ENCODE results near the gene MMP23B.
A peak's percentile ranks its signal among the peaks of the same experiment; 100 is the strongest.

The MMP23B gene

DNA sequence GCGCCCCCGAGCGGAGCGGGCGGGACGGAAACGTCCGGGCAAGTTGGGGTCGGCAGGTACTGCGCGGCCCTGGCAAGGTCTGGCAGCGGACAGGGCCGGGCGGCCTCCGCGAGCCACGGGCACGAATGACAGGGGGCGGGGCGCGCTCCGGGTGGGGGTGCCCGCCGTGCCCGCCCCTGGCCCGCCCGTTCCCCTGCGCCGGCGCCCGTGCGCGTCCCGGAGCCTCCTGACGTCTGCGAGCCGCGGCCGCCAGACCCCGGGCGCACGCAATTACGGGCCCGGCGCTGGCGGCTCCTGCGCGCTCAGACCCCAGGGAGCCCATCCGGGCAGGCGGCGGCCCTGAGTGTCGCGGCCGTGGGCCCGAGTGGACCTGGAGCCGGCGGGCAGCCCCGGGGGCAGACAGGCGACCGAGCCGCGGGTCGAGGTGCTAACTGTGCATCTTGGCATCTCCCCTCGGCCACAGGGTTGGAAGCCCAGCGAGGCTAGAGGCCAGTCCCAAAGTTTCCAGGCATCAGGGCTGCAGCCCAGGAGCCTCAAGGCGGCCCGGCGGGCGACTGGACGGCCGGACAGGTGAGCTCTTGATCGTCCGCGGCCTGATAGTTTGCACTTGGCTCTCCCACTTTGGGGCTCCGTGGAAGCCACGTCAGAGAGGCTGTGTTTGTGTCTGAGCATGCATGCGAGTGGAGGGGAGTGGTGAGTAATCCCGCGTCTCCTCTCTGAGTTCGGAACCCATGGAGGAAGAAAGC is 15.8 kb upstream of the MMP23B start:
- Histone ChIP-seq H3K36me3 (ENCODE audit: insufficient read depth, low read length) (peaks cover 9% of the 10 kb centered on the region), H3K4me3 (ENCODE audit: low read depth in 1 of 2, low read length in 2 of 2) (peak overlapping the region; percentile 46 to 91), H3K4me1 (ENCODE audit: insufficient read depth, low read length) (peaks cover 27% of the 10 kb centered on the region), H3K9me3 (ENCODE audit: low read length) (no peaks in the 10 kb centered on the region), H3K27ac (ENCODE audit: low read depth, low read length) (peak overlapping the region; percentile 63), H3K27me3 (ENCODE audit: control insufficient read depth in 1 of 2, insufficient read depth in 2 of 2, low read length in 2 of 2) (no peaks in the 10 kb centered on the region), H3K9ac (ENCODE audit: low read length) (peak overlapping the region; percentile 5)

DNA sequence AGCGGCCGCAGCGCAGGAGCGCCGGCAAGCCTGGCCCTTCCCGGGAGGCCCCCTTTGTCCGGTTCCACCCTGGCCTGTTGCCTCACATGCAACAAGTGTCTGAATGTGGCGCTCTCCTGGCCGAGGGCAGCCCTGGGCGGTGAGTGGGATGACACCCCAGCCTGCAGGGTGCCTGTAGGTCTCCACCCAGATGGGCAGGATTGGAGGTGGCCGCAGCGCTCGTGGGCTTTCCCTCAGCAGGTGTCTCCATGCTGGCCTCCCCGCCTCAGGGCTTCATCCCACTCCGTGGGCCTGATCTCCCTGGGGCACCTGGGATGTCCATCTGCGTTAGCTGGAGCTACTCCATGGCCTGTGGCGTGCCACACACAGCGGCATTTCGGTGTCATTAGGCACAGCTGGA is 15.1 kb upstream of the MMP23B start:
- H3K9me3 ChIP-seq (ENCODE audit: low read length), result no peaks in the 10 kb centered on the region
- H3K4me1 ChIP-seq (ENCODE audit: insufficient read depth, low read length), result peaks cover 27% of the 10 kb centered on the region
- no peaks in the 10 kb centered on the region for H3K27me3 ChIP-seq (ENCODE audit: control insufficient read depth in 1 of 2, insufficient read depth in 2 of 2, low read length in 2 of 2)
- no peak overlapping the region for H3K27ac ChIP-seq (ENCODE audit: low read depth, low read length)
- peak overlapping the region; percentile 46 to 91 for H3K4me3 ChIP-seq (ENCODE audit: low read depth in 1 of 2, low read length in 2 of 2)
- peaks cover 9% of the 10 kb centered on the region for H3K36me3 ChIP-seq (ENCODE audit: insufficient read depth, low read length)
- peak overlapping the region; percentile 5 for H3K9ac ChIP-seq (ENCODE audit: low read length)

DNA sequence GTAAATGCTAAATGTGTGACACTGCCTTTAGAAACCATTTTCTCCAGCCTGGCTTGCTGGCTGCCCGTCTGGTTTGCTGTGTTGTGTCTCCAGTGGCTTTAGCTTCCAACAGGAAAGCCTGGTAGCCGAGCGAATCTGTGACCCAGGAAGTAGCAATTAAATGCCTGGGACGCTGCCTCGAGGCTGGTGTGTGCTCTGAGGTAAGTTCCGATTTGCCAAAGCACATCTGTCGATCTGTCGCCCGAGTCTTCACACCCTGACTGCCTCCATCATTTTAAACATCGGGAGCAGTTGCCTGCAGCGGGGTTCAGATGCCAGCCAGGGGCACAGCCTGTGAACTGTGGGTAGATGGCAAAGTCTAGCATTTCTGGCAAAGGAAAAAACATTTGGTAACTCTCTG is 14.5 kb upstream of the MMP23B start:
- Histone ChIP-seq H3K4me1 (ENCODE audit: insufficient read depth, low read length) (peaks cover 27% of the 10 kb centered on the region), H3K9ac (ENCODE audit: low read length) (no peak overlapping the region), H3K9me3 (ENCODE audit: low read length) (no peaks in the 10 kb centered on the region), H3K27ac (ENCODE audit: low read depth, low read length) (no peak overlapping the region), H3K27me3 (ENCODE audit: control insufficient read depth in 1 of 2, insufficient read depth in 2 of 2, low read length in 2 of 2) (no peaks in the 10 kb centered on the region), H3K36me3 (ENCODE audit: insufficient read depth, low read length) (peaks cover 9% of the 10 kb centered on the region), H3K4me3 (ENCODE audit: low read depth in 1 of 2, low read length in 2 of 2) (no peak overlapping the region)

DNA sequence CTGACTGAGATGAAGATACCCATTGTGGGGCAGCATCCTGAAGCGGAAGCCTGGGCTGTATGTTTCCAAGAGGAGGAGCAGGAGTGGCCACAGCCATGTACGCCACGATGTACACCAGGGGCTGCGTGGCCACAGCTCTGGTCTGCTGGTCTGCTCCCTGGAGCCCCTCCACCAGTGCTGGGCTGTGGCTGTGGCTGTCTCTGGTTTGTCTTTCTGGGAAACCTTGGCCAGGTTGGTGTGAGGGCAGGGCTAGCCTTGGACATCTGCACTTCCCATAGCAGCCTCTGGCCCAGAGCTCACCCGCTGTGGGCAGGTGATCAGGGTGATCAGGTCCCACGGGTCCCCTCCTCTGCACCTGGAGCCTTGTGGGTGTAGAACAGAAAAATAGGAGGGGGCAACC is 14.0 kb upstream of the MMP23B start:
- Histone ChIP-seq H3K4me3 (ENCODE audit: low read depth in 1 of 2, low read length in 2 of 2) (no peak overlapping the region), H3K4me1 (ENCODE audit: insufficient read depth, low read length) (peaks cover 27% of the 10 kb centered on the region), H3K27ac (ENCODE audit: low read depth, low read length) (no peak overlapping the region), H3K36me3 (ENCODE audit: insufficient read depth, low read length) (peaks cover 9% of the 10 kb centered on the region), H3K9me3 (ENCODE audit: low read length) (no peaks in the 10 kb centered on the region), H3K9ac (ENCODE audit: low read length) (no peak overlapping the region), H3K27me3 (ENCODE audit: control insufficient read depth in 1 of 2, insufficient read depth in 2 of 2, low read length in 2 of 2) (no peaks in the 10 kb centered on the region)

DNA sequence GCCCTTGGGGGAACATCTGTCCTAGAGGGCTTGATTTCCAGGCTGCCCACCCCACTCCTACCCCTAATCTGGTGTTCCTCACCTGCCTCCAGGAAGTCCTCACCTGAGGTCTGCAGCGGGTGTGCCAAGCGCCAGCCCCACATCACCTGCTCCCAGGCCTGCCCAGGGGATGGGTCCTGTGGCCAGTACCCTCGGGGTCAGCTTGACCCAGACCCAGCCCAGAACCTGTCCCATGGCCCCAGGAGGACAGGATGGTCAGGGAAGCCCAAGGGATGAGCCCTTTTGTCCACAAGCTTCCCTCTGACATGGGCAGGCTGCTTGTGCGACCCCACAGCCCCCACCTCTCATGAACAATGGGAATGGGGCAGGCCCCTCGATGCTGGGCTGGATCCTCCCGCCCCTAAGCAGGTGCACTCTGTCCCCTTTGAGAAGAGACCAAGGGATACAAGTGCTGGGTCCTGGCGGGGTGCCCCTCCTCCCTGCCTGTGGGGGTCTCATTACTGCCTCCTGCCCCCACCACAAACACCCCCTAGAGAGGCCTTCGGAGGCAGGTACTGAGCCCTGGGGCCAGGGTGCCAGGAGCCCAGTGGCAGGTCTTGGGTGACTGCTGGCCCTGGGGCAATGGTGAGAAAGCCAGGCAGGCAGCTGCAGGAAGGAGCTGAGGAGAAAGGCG is 13.4 kb upstream of the MMP23B start:
- H3K9me3 ChIP-seq (ENCODE audit: low read length), result no peaks in the 10 kb centered on the region
- H3K4me1 ChIP-seq (ENCODE audit: insufficient read depth, low read length), result peaks cover 26% of the 10 kb centered on the region
- H3K36me3 ChIP-seq (ENCODE audit: insufficient read depth, low read length), result peaks cover 9% of the 10 kb centered on the region
- H3K4me3 ChIP-seq (ENCODE audit: low read depth in 1 of 2, low read length in 2 of 2), result no peak overlapping the region
- H3K27ac ChIP-seq (ENCODE audit: low read depth, low read length), result no peak overlapping the region
- H3K27me3 ChIP-seq (ENCODE audit: control insufficient read depth in 1 of 2, insufficient read depth in 2 of 2, low read length in 2 of 2), result no peaks in the 10 kb centered on the region
- H3K9ac ChIP-seq (ENCODE audit: low read length), result no peak overlapping the region

DNA sequence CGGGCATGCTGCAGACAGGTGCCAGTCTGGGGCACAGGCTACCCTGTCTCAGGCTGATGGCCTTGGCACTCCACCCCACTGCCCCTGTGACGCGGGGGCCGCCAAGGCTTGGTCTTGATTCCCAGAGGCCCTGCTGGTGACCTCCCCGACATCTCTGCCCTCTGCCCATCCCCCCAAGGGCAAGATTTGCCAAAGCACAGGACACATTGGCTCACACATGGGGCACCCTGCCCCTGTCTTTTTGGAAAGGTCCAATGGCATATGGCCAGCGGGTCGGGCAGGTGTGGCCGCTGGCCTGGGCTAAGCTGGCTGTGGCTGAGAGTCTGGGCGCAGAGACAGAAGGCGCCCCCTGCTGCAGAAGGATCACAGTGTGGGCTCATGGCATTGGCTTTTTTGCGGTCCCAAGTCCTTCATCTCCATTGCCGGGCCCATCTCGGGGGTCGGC is 12.0 kb upstream of the MMP23B start:
- no peaks in the 10 kb centered on the region for H3K27me3 ChIP-seq (ENCODE audit: control insufficient read depth in 1 of 2, insufficient read depth in 2 of 2, low read length in 2 of 2)
- no peak overlapping the region for H3K27ac ChIP-seq (ENCODE audit: low read depth, low read length)
- H3K9me3 ChIP-seq (ENCODE audit: low read length), result no peaks in the 10 kb centered on the region
- H3K4me3 ChIP-seq (ENCODE audit: low read depth in 1 of 2, low read length in 2 of 2), result no peak overlapping the region
- H3K9ac ChIP-seq (ENCODE audit: low read length), result no peak overlapping the region
- H3K4me1 ChIP-seq (ENCODE audit: insufficient read depth, low read length), result peaks cover 14% of the 10 kb centered on the region
- H3K36me3 ChIP-seq (ENCODE audit: insufficient read depth, low read length), result peaks cover 9% of the 10 kb centered on the region

DNA sequence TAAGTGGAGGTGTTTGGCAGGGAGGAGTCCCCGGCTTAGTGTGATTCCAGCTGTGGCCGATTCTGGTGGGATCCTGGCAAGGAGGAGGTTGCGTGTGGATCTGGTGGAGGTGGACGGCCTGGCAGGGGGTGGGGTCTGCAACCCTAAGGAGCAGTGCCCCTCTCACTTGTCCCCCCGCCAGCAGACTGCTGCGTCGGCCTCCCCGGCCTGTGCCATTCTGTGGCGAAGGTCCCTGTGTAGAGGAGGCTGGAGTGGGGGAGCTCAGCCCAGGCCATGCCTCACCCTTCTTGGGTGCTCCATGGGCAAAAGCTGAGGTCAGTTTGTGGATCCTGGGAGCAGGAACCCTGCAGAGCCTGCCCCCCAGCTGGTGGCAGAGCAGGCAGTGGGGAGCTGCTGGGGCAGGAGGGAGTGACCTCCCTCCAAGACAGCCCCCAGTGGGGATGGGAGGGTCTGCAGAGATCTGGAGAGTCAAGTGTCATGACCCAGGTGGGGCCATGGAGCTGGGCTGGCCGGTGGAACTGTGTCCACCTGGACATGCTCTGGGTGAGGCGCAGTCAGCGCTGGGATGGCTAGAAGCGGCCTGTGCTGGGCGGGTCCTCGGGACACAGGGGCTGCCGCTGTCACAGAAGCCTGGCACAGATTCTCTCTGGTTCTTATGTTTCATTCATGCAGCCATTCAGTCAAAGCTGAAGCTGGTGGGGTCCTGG is 11.4 kb upstream of the MMP23B start:
- H3K4me3 ChIP-seq (ENCODE audit: low read depth in 1 of 2, low read length in 2 of 2), result no peak overlapping the region
- H3K4me1 ChIP-seq (ENCODE audit: insufficient read depth, low read length), result peaks cover 14% of the 10 kb centered on the region
- no peak overlapping the region for H3K9ac ChIP-seq (ENCODE audit: low read length)
- H3K9me3 ChIP-seq (ENCODE audit: low read length), result no peaks in the 10 kb centered on the region
- no peaks in the 10 kb centered on the region for H3K27me3 ChIP-seq (ENCODE audit: control insufficient read depth in 1 of 2, insufficient read depth in 2 of 2, low read length in 2 of 2)
- H3K27ac ChIP-seq (ENCODE audit: low read depth, low read length), result no peak overlapping the region
- H3K36me3 ChIP-seq (ENCODE audit: insufficient read depth, low read length), result peaks cover 9% of the 10 kb centered on the region

DNA sequence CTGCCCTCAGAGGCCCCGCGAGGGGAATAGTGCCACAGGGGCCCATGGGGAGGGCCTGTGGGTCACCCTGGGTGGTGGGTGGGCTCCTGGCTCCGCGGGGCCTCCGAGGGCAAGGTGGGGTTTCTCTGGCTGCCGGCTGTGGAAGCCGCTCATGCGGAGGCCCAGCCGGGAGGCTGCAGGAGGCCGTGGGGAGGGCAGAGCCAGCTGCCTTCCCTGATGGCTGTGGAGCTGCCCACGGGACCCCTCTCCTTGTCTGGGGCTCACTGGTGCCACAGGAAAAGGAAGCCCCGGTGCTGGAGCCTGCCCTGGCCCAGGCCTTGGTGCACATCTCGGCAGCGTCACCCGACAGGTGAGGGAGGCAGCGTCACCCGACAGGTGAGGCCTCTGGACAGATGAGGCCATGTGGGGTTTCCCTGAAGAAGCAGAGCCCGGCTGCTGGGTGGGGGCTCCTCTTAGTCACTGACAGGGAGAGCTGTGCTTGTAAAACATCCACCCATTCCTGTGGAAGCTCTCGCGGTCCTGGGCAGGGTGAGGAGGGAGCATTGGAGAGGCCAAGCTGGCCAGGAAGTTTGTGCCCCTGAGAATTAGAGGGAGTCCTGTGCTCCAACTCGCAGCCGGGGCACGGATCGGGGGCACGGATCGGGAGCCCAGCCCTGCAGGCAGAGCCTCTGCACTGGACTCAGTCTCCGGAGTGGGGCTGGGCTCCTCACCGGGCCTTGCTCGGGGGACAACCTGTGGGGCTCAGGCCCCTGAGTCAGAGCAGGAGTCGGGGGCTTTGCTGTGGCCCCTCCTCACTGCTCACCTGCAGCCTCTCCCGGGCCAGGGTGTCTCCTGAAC is 10.6 kb upstream of the MMP23B start:
- Histone ChIP-seq H3K36me3 (ENCODE audit: insufficient read depth, low read length) (peaks cover 9% of the 10 kb centered on the region), H3K9ac (ENCODE audit: low read length) (no peak overlapping the region), H3K4me1 (ENCODE audit: insufficient read depth, low read length) (peaks cover 14% of the 10 kb centered on the region), H3K27ac (ENCODE audit: low read depth, low read length) (no peak overlapping the region), H3K4me3 (ENCODE audit: low read depth in 1 of 2, low read length in 2 of 2) (no peak overlapping the region), H3K9me3 (ENCODE audit: low read length) (no peaks in the 10 kb centered on the region), H3K27me3 (ENCODE audit: control insufficient read depth in 1 of 2, insufficient read depth in 2 of 2, low read length in 2 of 2) (no peaks in the 10 kb centered on the region)

DNA sequence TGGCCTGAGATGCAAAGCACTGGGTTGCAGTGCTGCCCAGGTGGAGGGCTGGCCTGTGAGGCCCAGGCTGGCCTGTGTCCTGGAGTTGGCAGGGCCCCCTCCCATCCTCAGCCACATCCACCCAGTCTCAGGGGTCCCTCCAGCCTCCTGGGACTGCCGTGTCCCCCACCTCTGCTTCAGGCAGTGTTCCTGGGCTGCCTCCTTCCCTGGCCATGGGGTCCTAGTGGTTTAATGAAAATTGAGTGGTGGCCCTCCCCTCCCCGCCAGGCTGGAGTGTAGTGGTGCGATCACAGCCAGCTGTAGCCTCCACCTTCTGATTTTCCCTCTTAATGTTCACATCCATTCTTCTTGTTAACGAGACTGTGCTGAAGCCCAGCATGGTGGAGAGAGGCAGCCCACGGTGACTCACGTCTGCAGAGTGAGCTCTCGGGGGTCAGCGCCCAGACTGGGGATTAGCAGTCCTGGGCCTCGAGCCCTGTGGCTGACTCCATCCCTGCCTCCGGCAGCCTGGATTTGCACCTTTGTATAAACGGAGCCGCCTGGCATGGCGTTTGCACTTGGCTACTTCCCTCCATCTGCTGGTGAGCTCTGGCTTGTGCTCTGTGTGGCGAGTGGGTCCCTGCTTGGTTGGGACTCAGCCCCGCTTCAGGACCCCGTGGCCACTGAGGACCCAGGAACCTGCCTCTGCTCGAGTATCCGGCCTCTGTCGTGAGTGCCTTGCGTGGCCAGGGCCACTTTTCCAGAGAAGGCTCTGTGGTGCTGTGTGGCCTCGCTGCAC is 9.8 kb upstream of the MMP23B start:
- Histone ChIP-seq H3K36me3 (ENCODE audit: insufficient read depth, low read length) (peaks cover 9% of the 10 kb centered on the region), H3K27me3 (ENCODE audit: control insufficient read depth in 1 of 2, insufficient read depth in 2 of 2, low read length in 2 of 2) (no peaks in the 10 kb centered on the region), H3K4me1 (ENCODE audit: insufficient read depth, low read length) (peaks cover 6% of the 10 kb centered on the region), H3K4me3 (ENCODE audit: low read depth in 1 of 2, low read length in 2 of 2) (no peak overlapping the region), H3K9ac (ENCODE audit: low read length) (no peak overlapping the region), H3K9me3 (ENCODE audit: low read length) (no peaks in the 10 kb centered on the region), H3K27ac (ENCODE audit: low read depth, low read length) (no peak overlapping the region)

DNA sequence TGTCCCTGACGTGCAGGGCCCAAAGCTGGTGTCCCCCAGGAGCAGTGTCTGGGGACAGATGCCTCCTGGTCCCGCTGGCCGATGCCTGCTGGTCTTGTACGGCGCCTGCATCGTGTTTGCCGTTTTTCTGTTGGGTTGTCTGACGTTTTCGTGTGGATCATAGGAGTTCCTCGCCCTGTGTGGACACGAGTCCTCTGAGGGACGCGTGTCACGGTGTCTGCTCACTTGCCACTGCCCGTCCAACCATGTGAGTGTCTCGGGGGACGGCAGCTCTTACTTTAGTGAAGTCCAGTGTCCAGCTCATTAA is 9.2 kb upstream of the MMP23B start:
- Histone ChIP-seq H3K36me3 (ENCODE audit: insufficient read depth, low read length) (peaks cover 8% of the 10 kb centered on the region), H3K9me3 (ENCODE audit: low read length) (no peaks in the 10 kb centered on the region), H3K27ac (ENCODE audit: low read depth, low read length) (no peak overlapping the region), H3K4me3 (ENCODE audit: low read depth in 1 of 2, low read length in 2 of 2) (no peak overlapping the region), H3K4me1 (ENCODE audit: insufficient read depth, low read length) (peaks cover under 1% of the 10 kb centered on the region), H3K9ac (ENCODE audit: low read length) (no peak overlapping the region), H3K27me3 (ENCODE audit: control insufficient read depth in 1 of 2, insufficient read depth in 2 of 2, low read length in 2 of 2) (no peaks in the 10 kb centered on the region)

Measured in muscle layer of colon (tissue), 2 donors.